Endometrial microvascular endothelial cells (primary cell): ENCODE measurements around the gene LIMCH1. TPM values are rescaled to one million over a fixed set of nuclear protein-coding genes. Genes with fewer than 3 reads are reported as not detected.
"Not testable (repeated sequence)": the region's sequence is repeated elsewhere in the genome, so short reads cannot be mapped to it uniquely, and the experiment has no call there.

Experiments
- in situ Hi-C: cut with HindIII; loops from 2 replicates; pipeline ENCODE4 v1.10.0; 2017; ENCODE audit warnings: low sequenced_read_pairs, low pct_unique_long_range_greater_than_20kb; ENCODE audit errors: inconsistent ontology term
- total RNA-seq: library from RNA; depleted of rRNA; stranded (reverse); fragments of >200 nt; gene quantifications from one replicate; pipeline ENCODE4 v1.2.3, GENCODE V29; 2015; ENCODE audit errors: inconsistent ontology term

The LIMCH1 gene
- total RNA-seq, 1 donor from 2014 or later, result 5.8 TPM

DNA sequence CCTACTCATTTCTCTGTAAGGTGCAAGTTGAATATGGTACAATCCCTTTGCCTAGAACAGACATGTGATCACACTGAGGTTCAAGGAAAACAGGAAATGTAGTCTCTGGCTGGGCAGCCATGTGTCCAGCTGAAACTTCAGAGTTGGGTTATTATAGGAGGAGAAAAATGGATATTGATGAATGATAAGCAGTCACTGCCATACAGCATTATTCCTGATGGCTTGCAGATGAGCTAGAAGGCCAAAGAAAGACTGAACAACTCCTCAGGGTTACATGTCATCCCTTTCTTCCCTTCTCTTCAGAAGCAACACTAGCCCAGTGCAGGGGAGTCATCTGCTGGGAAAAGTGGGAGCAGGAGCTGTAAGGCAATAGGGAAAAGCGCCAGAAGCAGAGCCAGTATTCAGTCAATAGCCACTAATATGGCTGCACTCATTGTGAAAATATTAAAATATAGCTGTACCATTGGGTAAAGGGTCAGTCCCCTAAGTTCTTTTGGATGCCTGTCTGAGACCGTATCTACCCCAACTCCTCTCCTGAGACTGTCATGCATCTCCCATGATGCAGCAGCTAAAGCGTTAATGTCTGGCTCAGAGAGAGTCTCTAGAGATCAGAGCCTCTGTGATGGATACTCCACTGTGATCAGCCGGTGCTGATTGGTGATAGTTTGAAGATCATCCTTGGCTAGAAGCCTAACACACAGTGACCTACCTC is 190.1 kb downstream of the LIMCH1 start:
- in situ Hi-C loops, result no loop called here

DNA sequence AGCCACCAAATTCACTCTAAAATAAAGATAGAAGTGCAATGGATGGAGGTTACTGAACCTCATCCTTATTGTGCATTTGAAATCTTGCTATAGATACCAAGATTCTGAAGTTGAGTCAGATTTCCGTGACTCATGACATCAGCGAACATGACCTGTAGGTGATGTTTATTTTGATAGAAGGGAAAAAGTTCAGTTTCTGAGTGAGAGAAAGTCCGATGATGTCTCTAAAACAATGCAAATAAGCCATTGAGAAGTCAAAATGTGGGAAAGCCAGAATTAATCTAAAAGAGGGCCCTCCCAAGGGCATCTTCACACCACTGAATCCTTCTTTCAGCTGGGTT is 190.6 kb downstream of the LIMCH1 start:
- in situ Hi-C loops, result no loop called here

GRCh38 chr4:41731569-41732126 is 193.7 kb downstream of the LIMCH1 start:
- in situ Hi-C loops, result no loop called here

GRCh38 chr4:41734371-41734770 is 196.4 kb downstream of the LIMCH1 start:
- in situ Hi-C loops, result no loop called here

- in situ Hi-C loops, result not testable (repeated sequence)
Observed at GRCh38 chr4:41737491-41737890, 199.5 kb downstream of the LIMCH1 start.

- in situ Hi-C loops, result no loop called here
Observed at GRCh38 chr4:41741354-41741753, 203.4 kb downstream of the LIMCH1 start.

DNA sequence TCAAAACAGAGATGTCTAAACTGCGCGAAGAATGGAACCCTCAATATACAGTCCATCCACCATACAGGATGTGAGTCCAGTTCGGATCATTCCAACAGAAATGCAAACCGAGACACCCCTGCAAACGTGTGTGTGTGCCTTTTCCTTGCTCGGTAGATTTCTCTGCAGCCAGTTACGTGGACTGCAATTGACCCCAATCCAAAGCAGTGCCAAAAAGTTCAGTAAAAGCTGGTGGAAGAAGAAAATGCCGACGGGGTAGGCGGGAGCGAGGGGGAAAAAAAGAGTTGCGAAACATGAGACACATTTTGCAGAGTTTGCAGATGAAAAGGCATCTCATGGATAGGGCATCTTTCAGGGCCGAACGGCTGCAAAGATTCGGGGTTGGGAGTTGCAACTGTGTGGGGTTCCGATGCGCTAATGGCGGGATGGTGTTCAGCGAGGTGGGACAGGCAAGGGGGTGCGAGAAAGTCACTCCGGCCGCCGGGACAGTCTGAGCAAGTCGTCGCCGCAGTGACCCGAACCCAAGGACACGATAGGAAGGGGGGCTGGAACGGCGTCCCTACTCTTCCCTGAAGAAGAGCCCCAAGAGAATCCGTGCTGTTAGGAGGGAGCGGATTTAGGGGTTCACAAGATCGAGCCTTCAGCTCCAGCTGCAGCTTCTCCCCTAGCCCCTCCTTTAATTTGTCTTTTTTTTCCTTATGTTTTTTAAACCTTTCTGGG is 206.8 kb downstream of the LIMCH1 start:
- in situ Hi-C loops, result no loop called here

DNA sequence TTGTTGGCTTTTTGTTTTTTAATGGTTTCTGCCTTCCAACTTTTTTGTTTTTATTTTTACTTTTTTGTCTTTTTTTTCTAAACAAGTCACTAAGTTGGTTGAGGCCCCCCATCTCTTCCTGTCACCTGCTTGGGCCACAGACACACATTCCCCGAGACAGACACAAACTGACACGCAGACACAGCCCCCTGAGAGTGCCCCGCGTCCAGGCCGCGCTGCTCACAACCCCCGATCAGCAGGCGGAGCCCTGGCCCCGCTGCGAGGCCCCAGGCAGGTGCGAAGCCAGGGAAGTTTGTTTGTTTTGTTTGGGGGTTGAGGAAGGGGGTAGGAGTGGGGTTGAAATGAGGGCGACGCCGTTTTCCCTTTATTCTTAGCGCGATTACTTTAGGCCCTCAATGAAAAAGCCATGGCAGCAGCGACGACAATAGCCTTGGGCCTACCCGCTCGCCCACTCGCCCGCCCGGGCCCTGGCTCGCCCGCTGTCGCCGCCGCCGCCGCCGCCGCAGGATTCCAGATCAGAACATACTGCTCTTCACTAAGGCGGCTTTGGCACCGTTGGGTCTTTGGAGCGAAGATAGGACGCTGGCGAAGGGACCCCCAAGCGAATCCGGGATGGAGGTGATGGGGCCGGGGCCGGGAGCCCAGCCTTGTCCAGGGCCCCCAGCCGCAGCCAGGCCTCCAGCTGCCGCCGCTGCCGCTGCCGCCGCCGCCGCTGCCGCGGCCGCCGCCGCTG is 207.5 kb downstream of the LIMCH1 start:
- in situ Hi-C loops, result no loop called here

- in situ Hi-C loops, result no loop called here
Observed at GRCh38 chr4:41746025-41746439, 208.1 kb downstream of the LIMCH1 start.

GRCh38 chr4:41746440-41747229 is 208.7 kb downstream of the LIMCH1 start:
- in situ Hi-C loops, result no loop called here

GRCh38 chr4:41747230-41748055 is 209.5 kb downstream of the LIMCH1 start:
- in situ Hi-C loops, result no loop called here

DNA sequence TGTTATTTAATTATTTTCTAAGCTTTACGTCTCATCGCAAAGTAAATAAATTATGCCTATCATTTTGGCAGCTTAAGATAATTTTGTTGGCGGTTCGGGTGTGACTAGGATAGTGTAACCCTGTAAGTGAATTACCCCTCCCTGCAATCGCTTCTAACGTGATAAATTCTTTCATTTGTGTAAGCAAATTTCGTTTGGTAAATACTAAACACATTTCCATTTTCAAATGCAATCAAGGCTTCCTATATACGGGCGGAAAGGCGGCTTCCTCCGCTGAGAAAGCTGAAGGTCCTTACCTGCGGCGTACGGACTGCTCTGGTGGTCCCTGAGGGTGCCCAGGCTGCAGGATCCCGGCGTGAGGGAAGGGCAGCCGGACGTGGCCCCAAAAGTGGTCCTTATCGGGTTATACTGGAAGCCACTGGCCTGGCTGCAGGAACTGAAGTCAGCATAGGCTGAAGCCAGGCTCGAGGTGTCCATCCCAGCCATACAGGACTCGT is 210.2 kb downstream of the LIMCH1 start:
- in situ Hi-C loops, result no loop called here

GRCh38 chr4:41748571-41749475 is 210.9 kb downstream of the LIMCH1 start, which contains the start of gene PHOX2B:
PHOX2B (minus strand) TSS chr4:41748725; CDS start chr4:41748610, 115 bp downstream.
- in situ Hi-C loops, result no loop called here

- in situ Hi-C loops, result no loop called here
Observed at GRCh38 chr4:41749631-41750039, 211.7 kb downstream of the LIMCH1 start.
